ENCODE data around the gene ZNF845.

DNA sequence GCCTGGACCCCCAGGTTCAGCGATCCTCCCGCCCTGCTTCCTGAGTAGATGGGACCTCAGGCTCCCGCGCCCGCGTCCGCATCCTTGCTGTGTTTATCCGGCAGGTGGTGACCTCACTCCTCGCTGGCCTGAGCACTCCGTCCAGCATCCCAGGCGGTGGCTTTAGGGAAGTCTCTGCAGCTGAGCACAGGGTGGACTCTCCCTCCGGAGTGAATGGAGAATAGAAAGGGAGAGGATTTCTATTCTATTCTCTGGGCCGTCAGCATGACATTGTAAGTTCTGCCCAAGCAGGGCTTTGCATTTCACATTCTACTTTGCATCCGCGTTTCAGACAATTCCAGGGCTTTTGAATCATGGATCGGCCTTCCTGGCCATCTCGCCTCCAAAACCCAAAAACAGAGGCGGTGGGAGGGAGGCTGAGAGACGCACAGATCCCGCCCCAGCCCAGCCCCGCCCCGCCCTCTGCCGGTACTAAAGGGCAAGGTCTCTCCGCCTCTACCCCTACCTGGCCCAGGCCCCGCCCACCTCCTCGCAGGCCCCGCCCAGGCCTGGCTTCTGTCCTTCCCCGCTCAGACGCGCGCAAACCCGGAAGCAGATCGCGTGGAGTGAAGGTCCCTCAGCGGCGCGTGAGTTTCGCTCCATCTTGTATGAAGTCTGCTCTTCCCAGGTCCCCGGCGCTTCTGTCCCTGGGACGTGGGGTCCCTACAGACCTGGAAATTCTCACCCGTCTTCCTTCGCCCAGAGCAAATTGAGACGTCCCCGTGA, 31.8 kb downstream of the ZNF845 start, which contains the start of gene ZNF525:
- TF ChIP-seq, protein P1, sequence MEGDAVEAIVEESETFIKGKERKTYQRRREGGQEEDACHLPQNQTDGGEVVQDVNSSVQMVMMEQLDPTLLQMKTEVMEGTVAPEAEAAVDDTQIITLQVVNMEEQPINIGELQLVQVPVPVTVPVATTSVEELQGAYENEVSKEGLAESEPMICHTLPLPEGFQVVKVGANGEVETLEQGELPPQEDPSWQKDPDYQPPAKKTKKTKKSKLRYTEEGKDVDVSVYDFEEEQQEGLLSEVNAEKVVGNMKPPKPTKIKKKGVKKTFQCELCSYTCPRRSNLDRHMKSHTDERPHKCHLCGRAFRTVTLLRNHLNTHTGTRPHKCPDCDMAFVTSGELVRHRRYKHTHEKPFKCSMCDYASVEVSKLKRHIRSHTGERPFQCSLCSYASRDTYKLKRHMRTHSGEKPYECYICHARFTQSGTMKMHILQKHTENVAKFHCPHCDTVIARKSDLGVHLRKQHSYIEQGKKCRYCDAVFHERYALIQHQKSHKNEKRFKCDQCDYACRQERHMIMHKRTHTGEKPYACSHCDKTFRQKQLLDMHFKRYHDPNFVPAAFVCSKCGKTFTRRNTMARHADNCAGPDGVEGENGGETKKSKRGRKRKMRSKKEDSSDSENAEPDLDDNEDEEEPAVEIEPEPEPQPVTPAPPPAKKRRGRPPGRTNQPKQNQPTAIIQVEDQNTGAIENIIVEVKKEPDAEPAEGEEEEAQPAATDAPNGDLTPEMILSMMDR (IDR thresholded peaks at IDR 0.05; ENCODE audit: insufficient read depth, low read length), result no peak
- peak; percentile 65 for TF ChIP-seq POLR2AphosphoS5 (IDR thresholded peaks at IDR 0.05; ENCODE audit: low read depth)
- no peak for TF ChIP-seq GABPA (IDR thresholded peaks at IDR 0.05; ENCODE audit: low read depth)

Data from HL-60 (cell line).